NB4 (cell line): Measurements from ENCODE around the gene JAZF1.
A peak's percentile ranks its signal among the peaks of the same experiment; 100 is the strongest.

Experiments used
- CTCF ChIP-seq: IDR thresholded peaks from one replicate; pipeline ENCODE4 v1.5.1; 2012; ENCODE audit warnings: low read depth, low read length
- MAX ChIP-seq: IDR thresholded peaks from 2 replicates; pipeline ENCODE4 v1.6.1; 2011; ENCODE audit warnings: low read depth, low read length
- MYC ChIP-seq: IDR thresholded peaks from 2 replicates; pipeline ENCODE4 v1.6.1; 2011; ENCODE audit warnings: low read depth, low read length
- POLR2A ChIP-seq: IDR thresholded peaks from 2 replicates; pipeline ENCODE4 v1.6.1; 2011; ENCODE audit warnings: mild to moderate bottlenecking; ENCODE audit not compliant: insufficient read length; ENCODE audit errors: extremely low read depth

GRCh38 chr7:28161331-28161730 is 19.3 kb downstream of the JAZF1 start:
- no peak for TF ChIP-seq CTCF
- no peak for TF ChIP-seq POLR2A
- peak; percentile 32; the same call in 1 of the 2 replicates for TF ChIP-seq MAX
- no peak for TF ChIP-seq MYC
